GM19452 (cell line): ENCODE data around the gene ADAMTS15.

Source experiments
- ATAC-seq: cut with Tn5 transposase; IDR thresholded peaks from one replicate; pipeline ENCODE4 v1.9.1; 2021; ENCODE audit not compliant: unreplicated experiment

The ADAMTS15 gene

DNA sequence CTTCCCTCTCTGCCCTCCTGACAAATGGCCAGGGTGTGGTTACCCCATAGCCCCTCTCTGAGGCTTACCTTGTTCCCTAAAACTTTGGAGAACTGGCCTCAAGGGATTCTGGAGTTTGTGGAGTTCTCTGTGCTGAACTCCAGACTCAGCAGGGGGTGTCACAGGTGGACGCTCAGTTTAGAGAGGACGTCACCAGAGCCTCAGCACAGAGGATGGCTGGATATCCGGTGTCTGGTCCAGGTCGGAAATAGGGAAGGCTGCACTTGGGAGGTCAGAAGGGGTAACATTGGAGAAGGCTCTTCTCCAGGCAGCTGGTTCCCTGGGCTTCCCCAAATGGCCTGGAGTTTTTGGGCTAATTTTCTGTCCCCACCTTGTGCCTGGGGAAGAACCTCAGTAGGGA, 64.2 kb downstream of the ADAMTS15 start:
- no peak for ATAC-seq

DNA sequence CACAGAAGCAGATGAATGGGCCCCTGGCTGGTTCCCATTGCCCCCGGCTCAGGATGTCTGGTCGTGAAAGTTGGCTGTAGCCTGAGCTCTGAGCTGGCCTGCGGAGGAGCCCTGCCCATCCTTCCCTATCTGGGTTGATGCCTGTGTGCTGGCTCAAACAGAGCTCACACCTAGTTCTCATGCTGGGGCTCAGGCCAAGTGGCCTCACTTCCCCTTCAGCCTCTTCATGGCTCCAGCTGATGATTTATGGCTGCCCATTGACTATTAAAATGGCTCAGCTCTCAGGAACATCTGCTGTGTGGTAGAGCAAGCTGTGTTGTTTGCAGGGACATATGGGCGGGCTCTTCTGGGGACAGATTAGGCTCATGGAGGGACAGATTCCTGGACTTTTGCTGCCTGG, 64.7 kb downstream of the ADAMTS15 start:
- ATAC-seq = no peak

DNA sequence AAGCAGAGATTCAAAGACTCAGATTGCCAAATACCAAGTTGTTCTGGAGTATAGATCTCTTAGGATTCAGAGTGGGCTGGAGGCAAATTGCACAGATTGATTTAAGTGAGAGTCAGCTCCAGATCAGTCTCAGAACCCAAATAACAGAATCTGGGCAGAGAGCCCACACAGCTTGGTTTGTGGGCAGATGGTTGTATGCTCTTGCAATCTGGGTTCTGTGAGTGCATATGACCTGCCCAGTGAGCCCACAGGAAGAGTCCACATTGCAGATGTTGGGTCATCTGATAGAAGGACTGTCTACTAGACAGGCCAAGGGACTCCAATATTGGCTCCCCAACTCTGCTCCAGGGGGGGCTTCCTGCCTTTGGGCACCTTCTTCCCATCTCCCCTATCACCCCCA, 65.9 kb downstream of the ADAMTS15 start:
- no peak for ATAC-seq

GRCh38 chr11:130514851-130515250, 66.4 kb downstream of the ADAMTS15 start:
- ATAC-seq = no peak

- ATAC-seq = no peak
These were observed 67.5 kb downstream of the ADAMTS15 start for GRCh38 chr11:130515829-130516553.

GRCh38 chr11:130516554-130517505, 68.4 kb downstream of the ADAMTS15 start:
- no peak for ATAC-seq

GRCh38 chr11:130518164-130518680, 69.8 kb downstream of the ADAMTS15 start:
- no peak for ATAC-seq

DNA sequence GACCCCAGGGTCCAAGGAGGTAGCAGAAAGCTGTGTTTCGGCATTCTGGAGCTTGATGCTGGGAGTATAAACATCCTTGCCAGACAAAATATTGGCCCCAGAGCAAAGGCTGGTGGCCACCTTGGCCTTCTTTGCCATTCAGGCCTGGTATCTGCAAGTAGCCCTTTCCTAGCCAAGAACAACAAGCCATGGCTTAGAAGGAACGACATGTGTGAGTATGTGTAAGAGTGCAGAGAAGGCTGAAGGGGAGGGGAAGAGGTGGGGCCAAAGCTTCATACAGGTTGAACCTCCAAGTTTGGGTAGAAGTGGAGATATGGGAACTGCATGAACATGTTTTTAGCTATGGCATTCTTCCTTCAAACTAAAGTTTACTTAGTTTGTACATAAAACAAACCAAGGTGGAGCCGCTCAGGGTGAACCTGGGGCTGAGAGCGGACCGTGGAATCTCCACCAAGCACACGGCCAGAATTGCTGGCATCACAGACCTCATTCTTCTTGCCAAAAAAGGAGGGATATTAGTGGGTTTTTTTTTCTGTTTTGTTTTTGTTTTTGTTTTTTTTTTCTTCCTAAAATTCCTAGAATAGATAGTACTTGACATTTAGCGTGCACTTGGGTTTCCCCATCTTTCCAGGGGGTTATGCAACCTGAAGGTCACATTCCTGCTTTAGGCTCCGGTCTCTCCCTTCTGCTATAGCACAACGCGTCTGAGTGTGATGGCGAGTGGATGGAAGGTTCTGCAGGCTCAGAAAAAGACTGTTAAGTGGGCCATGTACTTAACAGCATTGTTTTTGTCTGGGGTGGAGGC, 70.9 kb downstream of the ADAMTS15 start:
- no peak for ATAC-seq

DNA sequence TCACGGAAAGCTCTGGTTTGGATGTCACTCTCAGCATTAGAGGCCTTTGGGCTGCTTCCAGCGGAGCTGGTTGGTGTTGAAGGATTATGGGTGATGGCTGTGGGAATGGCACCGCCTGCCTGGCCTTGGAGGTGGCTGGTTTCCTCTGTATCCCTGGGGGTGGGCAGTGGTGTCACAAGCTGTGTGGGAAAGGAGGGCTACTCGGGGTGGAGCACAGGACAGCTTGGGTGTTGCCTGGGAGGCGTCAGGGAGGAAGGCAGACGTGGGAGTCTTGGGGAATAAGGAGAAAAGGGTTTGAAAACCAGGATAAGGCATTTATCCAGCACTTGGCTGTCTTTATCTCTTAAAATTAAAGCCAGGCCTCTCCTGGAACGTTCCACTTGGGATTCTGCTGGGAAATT, 71.8 kb downstream of the ADAMTS15 start:
- ATAC-seq = no peak

DNA sequence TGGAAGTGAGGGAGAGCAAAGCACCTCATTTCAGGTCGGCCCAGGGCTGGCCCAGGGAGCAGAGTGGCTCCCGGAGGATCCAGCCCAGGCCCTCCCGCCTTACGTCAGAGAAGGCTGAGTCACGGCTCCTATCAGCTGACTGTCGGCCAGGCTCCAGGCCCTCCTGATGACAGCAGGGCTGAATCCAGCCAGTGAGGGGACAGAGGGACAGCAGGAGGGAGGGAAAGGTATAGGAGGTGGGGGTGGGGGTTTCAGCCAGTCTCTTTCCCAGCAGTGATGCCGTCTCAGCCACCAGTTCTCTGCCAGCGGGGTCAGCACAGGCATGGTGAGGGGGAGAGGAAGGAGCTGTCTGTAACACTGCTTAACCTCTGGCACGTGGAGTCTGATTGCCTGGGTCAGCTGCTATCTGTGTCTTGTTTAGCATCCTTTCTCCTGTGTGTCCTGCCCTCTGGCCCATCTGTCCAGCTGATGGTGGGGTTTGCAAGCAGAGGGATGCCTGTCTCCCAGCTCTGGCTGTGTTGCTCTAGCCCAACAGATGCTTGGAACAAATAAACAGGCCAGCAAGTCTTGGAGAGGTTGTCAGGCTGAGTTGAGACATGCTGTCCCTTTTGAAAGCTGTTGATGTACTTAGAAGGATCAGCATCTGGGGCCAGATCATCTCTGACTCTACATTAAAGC, 74.0 kb downstream of the ADAMTS15 start:
- no peak for ATAC-seq

DNA sequence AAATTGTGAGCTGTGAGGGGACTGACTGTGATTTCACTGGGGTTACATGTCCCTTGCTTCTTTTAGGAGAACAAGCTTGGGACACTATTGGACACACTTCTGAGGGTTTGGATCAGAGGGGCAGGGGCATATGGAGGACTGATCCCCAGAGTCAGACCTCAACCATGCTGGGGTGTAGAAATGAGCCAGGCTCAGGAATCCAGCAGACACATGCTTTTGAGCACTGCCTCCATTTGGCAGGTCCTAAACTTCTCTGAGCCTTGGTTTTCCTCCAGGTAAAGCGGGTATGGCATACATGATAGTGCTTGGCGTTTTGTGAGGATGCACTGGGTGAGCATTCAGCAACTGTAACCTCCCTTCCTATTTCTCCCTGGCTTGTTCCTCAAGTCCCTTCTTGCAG, 74.7 kb downstream of the ADAMTS15 start:
- no peak for ATAC-seq

GRCh38 chr11:130523609-130524008, 75.2 kb downstream of the ADAMTS15 start:
- ATAC-seq = no peak

DNA sequence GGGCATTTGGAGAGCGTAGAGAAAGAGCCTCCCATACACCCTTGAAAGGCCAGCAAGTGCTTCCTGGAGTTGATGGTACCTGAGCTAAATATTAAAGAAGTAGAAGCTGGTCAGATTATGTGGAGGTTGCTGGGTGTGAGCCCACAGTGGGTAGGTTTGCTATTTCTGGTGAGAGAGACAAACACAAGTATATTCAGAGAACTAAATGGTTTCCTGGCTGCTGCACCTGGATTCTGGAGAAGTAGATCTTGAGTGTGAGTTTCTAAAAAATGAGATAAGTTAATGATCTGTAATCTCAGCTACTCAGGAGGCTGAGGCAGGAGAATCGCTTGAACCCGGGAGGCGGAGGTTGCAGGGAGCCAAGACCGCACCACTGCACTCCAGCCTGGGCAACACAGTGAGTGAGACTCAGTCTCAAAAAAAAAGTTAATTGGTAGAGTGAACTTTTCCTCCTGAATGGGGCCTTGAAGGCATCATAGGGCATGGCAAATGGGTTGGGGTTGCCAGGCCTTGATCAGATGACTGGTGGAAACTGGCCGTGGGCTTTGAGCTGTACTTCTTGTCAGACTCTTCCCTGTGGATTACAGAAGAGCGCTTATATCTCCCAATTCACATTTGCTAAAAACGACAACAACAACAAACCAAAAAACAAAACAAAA, 75.8 kb downstream of the ADAMTS15 start:
- ATAC-seq = no peak

GRCh38 chr11:130525307-130525706, 76.9 kb downstream of the ADAMTS15 start:
- no peak for ATAC-seq
